HepG2 (cell line): ENCODE results near the gene ZDHHC16. TPM values are rescaled to one million over a fixed set of nuclear protein-coding genes. Genes with fewer than 3 reads are reported as not detected.

Source experiments
- ELF3 ChIP-seq: IDR thresholded peaks from 2 replicates; pipeline ENCODE4 v1.6.1; 2016; ENCODE audit warnings: missing genetic modification reagents, missing compliant biosample characterization
- EP300 ChIP-seq, 3 experiments: sonication (generic) in 1 of 3; formaldehyde crosslinking in 1 of 3; IDR thresholded peaks; 2 replicates each; pipeline versions ENCODE4 v1.5.1 to v1.6.1; 2011 to 2020; ENCODE audit warnings: low read depth in 2 of 3, low read length in 2 of 3, borderline replicate concordance in 1 of 3, improper control_type of control experiment in 1 of 3, mild to moderate bottlenecking in 1 of 3, missing genetic modification reagents in 1 of 3, moderate library complexity in 1 of 3
- ETV5 ChIP-seq: IDR thresholded peaks from 2 replicates; pipeline ENCODE4 v1.6.1; 2018; ENCODE audit warnings: missing biosample characterization, missing genetic modification reagents, inconsistent platforms, borderline replicate concordance
- FUBP1 ChIP-seq: sonication (generic); formaldehyde crosslinking; IDR thresholded peaks from 2 replicates; pipeline ENCODE4 v1.5.1; 2020; ENCODE audit warnings: missing genetic modification reagents, mild to moderate bottlenecking, borderline replicate concordance
- HMGXB4 ChIP-seq, 2 experiments: sonication (generic) in 1 of 2; formaldehyde crosslinking in 1 of 2; IDR thresholded peaks; 2 replicates each; pipeline versions ENCODE4 v1.4.0 to v1.6.1; 2018 to 2020; ENCODE audit warnings: missing genetic modification reagents in 2 of 2, borderline replicate concordance in 1 of 2, low read depth in 1 of 2, mild to moderate bottlenecking in 1 of 2, missing biosample characterization in 1 of 2
- HNRNPLL ChIP-seq: fragments of 200-400 bp; formaldehyde crosslinking; IDR thresholded peaks from 2 replicates; pipeline ENCODE4 v1.6.1; 2017; ENCODE audit warnings: mild to moderate bottlenecking, low read depth, low read length; ENCODE audit not compliant: poor library complexity, severe bottlenecking
- IKZF1 ChIP-seq: fragments of 450-650 bp; IDR thresholded peaks from 2 replicates; pipeline ENCODE4 v1.7.1; 2016
- ISL2 ChIP-seq: sonication (generic); formaldehyde crosslinking; IDR thresholded peaks from 2 replicates; pipeline ENCODE4 v1.5.0; 2020; ENCODE audit warnings: missing genetic modification reagents
- NCOA5 ChIP-seq: sonication (generic); formaldehyde crosslinking; IDR thresholded peaks from 2 replicates; pipeline ENCODE4 v1.4.0; 2020; ENCODE audit warnings: missing genetic modification reagents
- POGZ ChIP-seq: sonication (generic); formaldehyde crosslinking; IDR thresholded peaks from 2 replicates; pipeline ENCODE4 v1.4.0; 2020; ENCODE audit warnings: mild to moderate bottlenecking, missing genetic modification reagents
- RXRB ChIP-seq: IDR thresholded peaks from 2 replicates; pipeline ENCODE4 v1.6.1; 2016; ENCODE audit warnings: borderline replicate concordance, missing genetic modification reagents, missing compliant biosample characterization
- SALL1 ChIP-seq: sonication (generic); formaldehyde crosslinking; IDR thresholded peaks from 2 replicates; pipeline ENCODE4 v1.8.0; 2022; ENCODE audit warnings: mild to moderate bottlenecking, missing genetic modification reagents
- SIN3B ChIP-seq: fragments of 150-350 bp; IDR thresholded peaks from 2 replicates; pipeline ENCODE4 v1.6.1; 2014; ENCODE audit warnings: low read length
- YEATS4 ChIP-seq: sonication (generic); formaldehyde crosslinking; IDR thresholded peaks from 2 replicates; pipeline ENCODE4 v1.4.0; 2020; ENCODE audit warnings: missing genetic modification reagents, borderline replicate concordance
- ZHX1 ChIP-seq: sonication (generic); formaldehyde crosslinking; IDR thresholded peaks from 2 replicates; pipeline ENCODE4 v1.8.1; 2022; ENCODE audit warnings: low read depth, mild to moderate bottlenecking, missing genetic modification reagents
- ZKSCAN8 ChIP-seq: IDR thresholded peaks from 2 replicates; pipeline ENCODE4 v1.6.1; 2016; ENCODE audit warnings: borderline replicate concordance, missing genetic modification reagents, missing compliant biosample characterization
- ZNF101 ChIP-seq: sonication (generic); formaldehyde crosslinking; IDR thresholded peaks from 2 replicates; pipeline ENCODE4 v1.4.0; 2020; ENCODE audit warnings: mild to moderate bottlenecking, low read depth, missing genetic modification reagents, borderline replicate concordance
- ZNF235 ChIP-seq: sonication (generic); formaldehyde crosslinking; IDR thresholded peaks from 2 replicates; pipeline ENCODE4 v1.8.1; 2023; ENCODE audit warnings: mild to moderate bottlenecking, missing genetic modification reagents, borderline replicate concordance
- ZNF775 ChIP-seq: sonication (generic); formaldehyde crosslinking; IDR thresholded peaks from 2 replicates; pipeline ENCODE4 v1.4.0; 2020; ENCODE audit warnings: missing genetic modification reagents, mild to moderate bottlenecking, moderate library complexity, borderline replicate concordance
- polyA plus RNA-seq, 8 experiments: library from polyadenylated mRNA; depleted of rRNA in 3 of 8; stranded (reverse) in 7 of 8; unstranded in 1 of 8; fragments of >200 nt; fragmentation: Illumina TruSeq in 4 of 8; extraction: Trizol in 4 of 8; gene quantifications; 2 replicates each; pipeline versions ENCODE4 v1.2.1 to v1.2.3, GENCODE V29; 2011 to 2016; ENCODE audit warnings: low read depth in 4 of 8, missing spikeins in 1 of 8, mixed read lengths in 1 of 8; ENCODE audit not compliant: insufficient read depth in 1 of 8
- total RNA-seq, 5 experiments: library from RNA; depleted of rRNA; stranded (reverse); fragments of >200 nt; fragmentation: Illumina TruSeq; extraction: Trizol; gene quantifications; 2 replicates each; pipeline ENCODE4 v1.2.3, GENCODE V29; 2016; ENCODE audit warnings: low read depth in 1 of 5

The ZDHHC16 gene
- total and polyA plus RNA-seq, 2 of the 13 experiments (the other 11 are each of a cell fraction or from before 2014, with no cell fraction given): 40.8 to 41.8 TPM

GRCh38 chr10:97400665-97401454 lies 45.1 kb upstream of the ZDHHC16 start, which contains the start of gene RRP12 (continued):
- TF ChIP-seq ZHX1 (CRISPR knock-in tag) (no peak), ZNF235 (no peak), RXRB (peak; percentile 41; the same call in 1 of the 2 replicates), ZNF101 (CRISPR knock-in tag) (no peak), FUBP1 (CRISPR knock-in tag) (no peak), EP300 (IDR thresholded peaks at IDR 0.05; ENCODE audit: low read depth in 2 of 2, low read length in 2 of 2) (no peak), EP300 (CRISPR knock-in tag; IDR thresholded peaks at IDR 0.05; ENCODE audit: borderline replicate concordance) (no peak; the same call in 1 of the 2 replicates), YEATS4 (CRISPR knock-in tag) (peak; percentile 39; the same call in 1 of the 2 replicates), ZNF775 (CRISPR knock-in tag) (no peak), POGZ (CRISPR knock-in tag) (0 out of 2 replicates have a peak, but pooled peaks have one; percentile 17), ZKSCAN8 (CRISPR knock-in tag) (peak; percentile 34; the same call in 1 of the 2 replicates), NCOA5 (CRISPR knock-in tag) (no peak), HMGXB4 (CRISPR knock-in tag; IDR thresholded peaks at IDR 0.05; ENCODE audit: borderline replicate concordance in 1 of 2, low read depth in 1 of 2) (peak; percentile 24 to 62; a peak in 3 of 4 replicates), ISL2 (no peak), ELF3 (CRISPR knock-in tag) (peak; percentile 64), ETV5 (peak; percentile 78), SALL1 (CRISPR knock-in tag) (peak; percentile 68), SIN3B (0 out of 2 replicates have a peak, but pooled peaks have one; percentile 53), IKZF1 (no peak), HNRNPLL (peak; percentile 33)
